Islet of Langerhans (tissue), 1 donor: Measurements from ENCODE around the gene RASSF8.

ENCODE experiments used
- FAIRE-seq: peaks from one replicate; lab custom pipeline; 2011; peaks lifted over from hg19 to GRCh38; lab: Jason Lieb, UNC

RASSF8 gene

DNA sequence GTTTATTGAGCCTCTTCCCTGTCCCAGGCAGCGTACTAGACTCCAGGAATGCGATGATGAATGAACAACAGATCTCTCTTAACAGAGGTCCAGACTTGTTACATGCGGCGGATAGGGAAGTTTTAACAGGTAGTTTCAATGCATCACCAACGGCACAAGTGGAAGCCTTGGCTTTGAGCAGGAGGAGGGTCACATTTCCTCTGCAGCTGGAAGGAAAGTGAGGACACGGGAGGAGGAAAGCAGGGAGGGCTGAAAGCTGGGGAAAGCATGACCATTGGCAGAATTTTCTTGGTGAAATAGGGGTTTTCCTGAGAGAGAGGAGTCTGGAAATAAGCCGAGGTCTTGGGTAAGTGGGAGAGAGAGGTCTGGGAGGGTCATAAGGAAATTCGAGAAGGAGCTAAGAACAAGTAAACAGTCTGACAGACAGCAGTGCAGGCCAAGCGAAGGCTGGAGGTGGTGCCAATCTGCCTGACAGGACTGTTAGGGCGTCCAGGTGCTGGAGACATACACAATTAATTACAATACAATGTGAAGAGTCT is 150.9 kb downstream of the RASSF8 start:
- FAIRE-seq = no peak

DNA sequence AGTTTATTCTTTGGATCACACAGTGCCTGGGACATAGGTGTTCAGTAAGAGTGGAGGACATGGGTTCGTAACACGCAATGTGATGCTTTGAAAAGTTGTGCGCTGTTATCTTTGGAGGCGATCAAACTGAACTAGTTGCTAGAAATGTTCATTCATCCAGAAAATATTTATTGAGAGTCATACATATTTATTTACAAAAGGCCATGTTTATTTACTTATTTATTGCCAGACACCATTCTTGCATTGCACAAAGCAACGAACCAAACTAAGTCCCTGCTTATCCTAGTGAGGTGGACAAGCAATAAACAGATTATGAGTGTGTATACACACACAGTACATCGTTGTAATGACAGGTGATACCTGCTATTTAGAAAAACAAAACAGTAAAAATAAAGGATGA is 153.8 kb downstream of the RASSF8 start:
- FAIRE-seq = no peak

DNA sequence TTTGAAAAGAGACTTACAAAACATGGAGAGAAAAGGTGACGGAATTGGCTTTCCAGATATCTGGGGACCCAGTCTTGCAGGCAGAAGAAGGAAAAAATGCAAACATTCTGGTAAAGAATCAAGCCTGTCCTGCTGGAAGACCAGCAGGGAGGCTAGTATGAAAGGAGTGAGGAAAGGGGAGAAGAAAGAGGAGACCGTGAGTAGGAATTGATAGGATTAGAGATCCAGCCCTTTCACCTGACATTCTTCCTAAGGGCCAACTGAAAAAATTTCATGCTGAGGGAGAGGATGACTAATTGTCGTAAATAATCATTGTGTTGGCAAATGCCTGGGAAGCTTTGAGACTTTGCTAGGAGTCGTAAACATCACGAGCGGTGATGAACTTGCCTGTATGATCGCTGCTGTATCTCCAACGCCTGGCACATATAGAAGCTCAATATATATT is 154.2 kb downstream of the RASSF8 start:
- FAIRE-seq = no peak

DNA sequence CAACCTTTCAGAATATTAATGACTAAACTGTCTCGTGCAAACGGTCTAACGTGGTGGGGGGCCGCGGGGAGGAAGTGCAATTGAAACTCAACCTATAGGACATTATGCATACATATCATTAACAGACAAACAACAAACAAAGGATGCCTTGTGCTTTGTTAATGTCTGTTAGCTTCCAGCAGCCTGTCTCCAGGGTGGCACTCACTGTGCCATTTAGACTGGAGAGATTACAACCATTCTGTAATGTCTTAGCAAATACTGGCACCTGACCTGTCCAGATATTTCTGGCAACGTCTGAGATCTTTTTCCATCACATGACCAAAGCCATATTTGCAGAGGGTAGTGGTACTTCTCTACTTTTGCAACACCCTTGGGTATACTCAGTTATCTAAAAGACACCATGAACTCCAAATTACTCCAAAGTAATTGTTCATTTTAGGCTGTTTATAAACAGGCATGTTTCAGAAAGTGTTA is 154.7 kb downstream of the RASSF8 start:
- FAIRE-seq = peak; percentile 62

- peak; percentile 60 for FAIRE-seq
Observed at GRCh38 chr12:26113853-26114719, 155.6 kb downstream of the RASSF8 start.

- FAIRE-seq = peak; percentile 88
Observed at GRCh38 chr12:26114720-26115401, 156.4 kb downstream of the RASSF8 start.

DNA sequence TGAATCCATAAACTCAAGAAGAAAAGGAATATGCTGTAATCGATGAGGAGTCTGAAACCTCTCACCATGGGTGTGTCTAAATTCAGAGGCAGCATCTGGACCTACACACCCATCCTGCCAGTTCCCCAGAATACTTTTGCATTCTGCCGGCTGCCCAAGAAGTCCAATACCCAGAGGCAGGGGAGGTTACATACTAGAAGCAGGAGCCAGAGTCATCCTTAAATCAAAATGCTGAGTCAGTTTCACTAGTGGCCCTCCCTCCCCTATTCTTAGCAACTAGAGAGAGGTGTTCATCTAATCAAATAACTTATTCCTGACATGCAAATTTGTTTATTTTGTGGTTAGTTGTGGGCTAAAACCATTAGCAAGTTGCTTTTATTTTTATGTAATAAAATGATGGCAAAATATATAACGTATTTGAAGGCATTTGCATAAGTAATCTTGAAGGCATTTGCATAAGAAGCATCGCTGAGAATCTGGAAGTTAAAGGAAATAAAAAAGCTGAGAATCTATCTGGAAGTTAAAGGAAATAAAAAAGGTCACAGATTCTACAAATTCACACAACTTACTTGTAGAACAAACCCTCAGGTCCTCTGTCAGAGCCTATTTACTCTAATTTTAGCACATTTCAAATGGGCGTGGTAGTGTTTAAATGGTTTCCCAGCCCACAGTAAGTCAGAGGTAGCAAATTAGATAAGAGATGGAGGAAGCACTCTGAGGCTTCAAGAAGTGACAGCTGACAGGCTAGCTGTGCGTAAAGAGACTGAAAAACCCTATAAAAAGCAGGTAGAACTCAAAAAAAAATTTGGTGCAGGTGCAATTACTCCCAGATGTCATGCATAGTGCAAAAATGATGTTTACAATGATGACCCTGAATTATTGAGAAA is 158.6 kb downstream of the RASSF8 start:
- FAIRE-seq = no peak

- no peak for FAIRE-seq
Observed at GRCh38 chr12:26118308-26118707, 159.8 kb downstream of the RASSF8 start.

- peak; percentile 68 for FAIRE-seq
Observed at GRCh38 chr12:26119391-26119989, 161.0 kb downstream of the RASSF8 start.

DNA sequence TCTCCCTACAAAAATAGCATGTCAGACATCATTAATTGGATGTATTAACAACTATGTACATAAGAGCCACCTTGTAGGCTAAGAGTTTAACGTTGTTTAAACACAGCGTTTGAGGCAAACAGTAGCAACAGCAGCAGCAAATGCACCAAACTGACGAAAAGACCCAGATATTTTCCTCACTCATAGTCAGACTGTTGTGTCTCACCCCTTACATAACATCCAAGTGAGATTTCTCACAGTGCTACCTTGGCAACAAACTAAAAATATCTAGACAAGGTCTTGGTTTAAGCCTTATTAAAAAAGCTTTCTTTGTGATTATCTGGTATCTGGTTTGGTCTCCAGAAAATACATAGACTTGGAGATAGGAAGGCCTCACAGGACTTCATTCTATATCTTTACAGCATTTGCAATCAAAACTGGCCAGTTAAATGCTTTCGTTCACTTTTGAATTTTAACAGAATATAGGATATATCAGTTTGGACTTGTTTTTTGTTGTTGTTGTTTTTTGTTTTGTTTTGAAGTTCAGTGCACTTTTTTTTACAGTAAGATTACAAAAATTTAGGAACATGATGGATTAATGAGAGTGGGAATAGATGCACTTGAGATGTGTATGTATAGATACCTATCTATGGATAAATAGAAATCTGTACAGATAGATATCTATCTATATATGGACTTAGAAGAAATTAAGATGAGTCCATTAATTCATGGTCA is 162.2 kb downstream of the RASSF8 start:
- FAIRE-seq = peak; percentile 86

GRCh38 chr12:26121323-26122060 is 163.0 kb downstream of the RASSF8 start:
- no peak for FAIRE-seq

- no peak for FAIRE-seq
Observed at GRCh38 chr12:26122061-26122680, 163.7 kb downstream of the RASSF8 start.

DNA sequence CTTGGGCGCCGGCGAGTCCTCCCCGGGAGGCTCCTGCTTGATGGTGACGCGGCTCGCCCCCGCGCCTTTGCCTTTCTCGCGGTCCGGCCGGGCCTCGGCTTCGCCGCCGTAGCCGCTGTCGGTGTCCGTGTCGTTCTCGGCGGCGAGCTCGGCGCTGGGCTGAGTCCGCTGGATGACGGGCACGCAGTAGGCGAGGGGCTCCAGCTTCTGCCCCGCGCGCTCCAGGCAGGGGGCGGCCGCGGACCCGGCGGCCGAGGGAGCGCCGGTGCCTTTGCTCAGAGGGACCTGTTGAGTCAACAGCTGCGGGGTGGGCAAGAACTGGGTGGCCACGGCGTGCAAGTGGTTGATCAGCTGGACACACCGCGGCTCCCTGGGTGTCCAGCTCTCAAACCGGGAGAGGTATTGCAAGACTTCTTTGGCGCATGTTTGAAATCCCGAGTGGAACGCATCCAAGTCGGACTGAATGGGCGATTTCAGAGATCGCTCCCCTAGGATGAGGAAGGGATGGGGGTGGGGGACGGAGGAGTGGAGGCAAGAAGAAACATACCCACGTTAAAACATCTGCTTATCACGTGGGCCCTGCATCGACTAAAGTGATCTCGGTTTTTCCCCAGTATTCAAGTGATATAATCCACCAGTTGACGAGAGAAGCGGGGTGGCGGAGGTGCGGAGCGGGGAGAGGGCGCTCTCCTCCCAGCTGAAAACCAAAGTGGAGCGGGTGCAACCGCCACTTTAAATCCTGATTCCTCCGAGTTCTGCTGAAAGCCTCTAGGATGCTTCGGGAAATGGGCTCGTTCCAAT is 164.4 kb downstream of the RASSF8 start:
- no peak for FAIRE-seq

DNA sequence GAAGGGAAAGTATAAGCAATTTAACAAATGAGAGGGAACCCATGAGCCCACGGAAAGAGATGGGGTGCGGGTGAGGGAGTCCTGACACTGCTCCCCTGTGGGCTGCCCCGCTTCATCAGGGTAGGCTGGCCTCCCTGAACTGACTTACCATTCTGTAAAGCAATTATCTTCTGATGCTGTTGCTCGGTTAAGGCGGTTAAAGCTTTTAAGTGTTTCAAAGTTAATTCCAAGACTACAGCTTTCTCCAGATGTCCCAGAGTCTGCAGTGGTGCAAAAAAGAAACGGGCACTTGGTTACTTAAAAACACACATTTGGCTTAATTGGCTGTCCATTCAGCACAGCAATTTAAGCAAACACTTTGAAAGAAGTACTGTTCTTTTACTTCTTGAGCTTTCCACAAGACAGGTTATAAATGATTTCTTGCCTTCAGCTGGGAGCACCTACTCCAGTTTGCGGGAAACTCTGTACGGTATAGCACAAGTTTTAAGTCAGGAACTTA is 165.0 kb downstream of the RASSF8 start:
- FAIRE-seq = no peak

- no peak for FAIRE-seq
Observed at GRCh38 chr12:26124446-26125399, 166.2 kb downstream of the RASSF8 start, which contains the start of gene BHLHE41. Gene BHLHE41 (minus strand): TSS chr12:26125037. CDS start chr12:26124779, 258 bp downstream.

GRCh38 chr12:26125400-26126339 is 167.2 kb downstream of the RASSF8 start:
- FAIRE-seq = no peak
